GM19372 (cell line): Measurements from ENCODE around the gene PHC1.
A peak's percentile ranks its signal among the peaks of the same experiment; 100 is the strongest.
"Not testable (repeated sequence)": the region's sequence is repeated elsewhere in the genome, so short reads cannot be mapped to it uniquely, and the experiment has no call there.

Experiments
- ATAC-seq: cut with Tn5 transposase; IDR thresholded peaks from one replicate; pipeline ENCODE4 v1.9.1; 2021; ENCODE audit warnings: mild to moderate bottlenecking, low read depth, moderate library complexity; ENCODE audit not compliant: unreplicated experiment

Gene PHC1

GRCh38 chr12:8907513-8907912 lies 6.8 kb upstream of the PHC1 start:
- no peak for ATAC-seq

GRCh38 chr12:8909752-8910151 lies 4.6 kb upstream of the PHC1 start:
- ATAC-seq, result no peak

- no peak for ATAC-seq
Observed at GRCh38 chr12:8911606-8912268, 2.6 kb upstream of the PHC1 start.

GRCh38 chr12:8912914-8913313 lies 1.4 kb upstream of the PHC1 start:
- no peak for ATAC-seq

- no peak for ATAC-seq
Observed at GRCh38 chr12:8913702-8914032, 642 bp upstream of the PHC1 start.

- ATAC-seq, result peak; percentile 75
Observed at GRCh38 chr12:8914716-8915526, 612 bp downstream of the PHC1 start.

GRCh38 chr12:8916154-8916553 lies 1.8 kb downstream of the PHC1 start:
- ATAC-seq, result no peak

GRCh38 chr12:8917031-8917430 lies 2.7 kb downstream of the PHC1 start:
- ATAC-seq, result no peak

- no peak for ATAC-seq
Observed at GRCh38 chr12:8917751-8918150, 3.4 kb downstream of the PHC1 start.

GRCh38 chr12:8919643-8920042 lies 5.3 kb downstream of the PHC1 start:
- not testable (repeated sequence) for ATAC-seq

- ATAC-seq, result no peak
Observed at GRCh38 chr12:8922544-8922943, 8.2 kb downstream of the PHC1 start.

- ATAC-seq, result not testable (repeated sequence)
Observed at GRCh38 chr12:8930655-8931323, 16.5 kb downstream of the PHC1 start.

- ATAC-seq, result not testable (repeated sequence)
Observed at GRCh38 chr12:8932464-8932863, 18.2 kb downstream of the PHC1 start.

GRCh38 chr12:8934080-8934479 lies 19.8 kb downstream of the PHC1 start:
- ATAC-seq, result not testable (repeated sequence)

- no peak for ATAC-seq
Observed at GRCh38 chr12:8936735-8937134, 22.4 kb downstream of the PHC1 start.

GRCh38 chr12:8937842-8938442 lies 23.6 kb downstream of the PHC1 start:
- ATAC-seq, result not testable (repeated sequence)

GRCh38 chr12:8941691-8942478 lies 27.6 kb downstream of the PHC1 start:
- ATAC-seq, result no peak

GRCh38 chr12:8943565-8944186 lies 29.4 kb downstream of the PHC1 start:
- ATAC-seq, result no peak

- ATAC-seq, result no peak
Observed at GRCh38 chr12:8946733-8947132, 32.4 kb downstream of the PHC1 start.

GRCh38 chr12:8947737-8948136 lies 33.4 kb downstream of the PHC1 start:
- ATAC-seq, result no peak
